GM12878 (cell line): ENCODE results near the gene IER2. TPM values are rescaled to one million over a fixed set of nuclear protein-coding genes. Genes with fewer than 3 reads are reported as not detected.

ENCODE experiments used
- ATAC-seq: fragments of 200-7000 bp; cut with Tn5 transposase; 3 replicates; pipeline ENCODE4 v1.9.1; 2020; ENCODE audit warnings: mild to moderate bottlenecking, moderate library complexity
- Bru-seq: library from RNA; stranded (reverse); fragments of 400-500 nt; gene quantifications from one replicate; lab custom pipeline; 2021; lab: Mats Ljungman, UMichigan
- BruChase-seq, 2 experiments: library from RNA; stranded (reverse); fragments of 400-500 nt; gene quantifications; one replicate each; lab custom pipeline; 2021; lab: Mats Ljungman, UMichigan
- BruUV-seq: library from RNA; stranded (reverse); fragments of 400-500 nt; replicated peaks from 2 replicates; lab custom pipeline; 2021; lab: Mats Ljungman, UMichigan
- CTCF ChIA-PET: fragments of 300-600 bp; sonication (Branson Sonifier 250); formaldehyde crosslinking; extraction: SDS; loops from one replicate; lab custom pipeline; 2021; ENCODE audit warnings: inconsistent platforms; lab: Yijun Ruan, JAX
- POLR2A ChIA-PET: fragments of 350-600 bp; formaldehyde crosslinking; extraction: SDS; loops from one replicate; lab custom pipeline; 2021; ENCODE audit warnings: inconsistent platforms; lab: Charles Lee
- RAD21 ChIA-PET: fragments of 300-600 bp; sonication (Branson Sonifier 250); formaldehyde crosslinking; loops from one replicate; lab custom pipeline; 2023; ENCODE audit warnings: antibody characterized with exemption; ENCODE audit not compliant: unreplicated experiment; lab: Charles Lee
- SMC1A ChIA-PET: fragments of 300-600 bp; sonication (Branson Sonifier 250); formaldehyde crosslinking; loops from one replicate; lab custom pipeline; 2023; ENCODE audit not compliant: unreplicated experiment, uncharacterized antibody; lab: Charles Lee
- DNase-seq: peaks from one replicate; pipeline ENCODE4 v3.0.0-alpha.2; 2011; ENCODE audit warnings: low read depth, low spot score
- FAIRE-seq: peaks from 3 replicates; lab custom pipeline; 2011; peaks lifted over from hg19 to GRCh38; lab: Jason Lieb, UNC
- H2AFZ ChIP-seq: 2 replicates; pipeline ENCODE4 v1.6.0; 2011; ENCODE audit warnings: low read depth, low read length, control low read depth; ENCODE audit not compliant: control insufficient read depth
- H3K27ac ChIP-seq: 2 replicates; pipeline ENCODE4 v1.5.1; 2011; ENCODE audit warnings: control low read depth; ENCODE audit not compliant: control insufficient read depth, insufficient read depth
- H3K27me3 ChIP-seq, 2 experiments: replicated peaks in 1 of 2; 2 replicates each; pipeline versions ENCODE4 v1.6.0 to v1.6.1; 2011; ENCODE audit warnings: low read length in 1 of 2; ENCODE audit not compliant: control insufficient read depth in 2 of 2, insufficient read depth in 2 of 2
- H3K36me3 ChIP-seq, 2 experiments: 2 replicates each; pipeline ENCODE4 v1.5.1; 2011; ENCODE audit warnings: low read length in 1 of 2; ENCODE audit not compliant: control insufficient read depth in 2 of 2, insufficient read depth in 2 of 2
- H3K4me1 ChIP-seq: 2 replicates; pipeline ENCODE4 v1.6.1; 2011; ENCODE audit warnings: mild to moderate bottlenecking, low read length, moderate library complexity, mixed read lengths; ENCODE audit not compliant: control insufficient read depth, insufficient read depth
- H3K4me2 ChIP-seq: 2 replicates; pipeline ENCODE4 v1.6.0; 2011; ENCODE audit warnings: control low read depth; ENCODE audit not compliant: control insufficient read depth, insufficient read depth
- H3K4me3 ChIP-seq: fragments of 200-600 bp; sonication (generic); 2 replicates; pipeline ENCODE4 v1.5.1; 2016
- H3K79me2 ChIP-seq: 2 replicates; pipeline ENCODE4 v1.6.0; 2011; ENCODE audit warnings: low read length; ENCODE audit not compliant: control insufficient read depth, insufficient read depth
- H3K9ac ChIP-seq: 2 replicates; pipeline ENCODE4 v1.8.0; 2011; ENCODE audit warnings: low read length, control low read depth, mixed read lengths; ENCODE audit not compliant: control insufficient read depth, insufficient read depth
- H3K9me3 ChIP-seq: replicated peaks from 3 replicates; pipeline ENCODE4 v1.5.1; 2011; ENCODE audit warnings: mild to moderate bottlenecking, low read length; ENCODE audit not compliant: control insufficient read depth, insufficient read depth
- H4K20me1 ChIP-seq: 2 replicates; pipeline ENCODE4 v1.6.0; 2011; ENCODE audit not compliant: control insufficient read depth, insufficient read depth
- DPF2 ChIP-seq: fragments of 450-650 bp; IDR thresholded peaks from 2 replicates; pipeline ENCODE4 v1.6.1; 2017; ENCODE audit warnings: mild to moderate bottlenecking
- EED ChIP-seq: sonication (generic); IDR thresholded peaks from 2 replicates; pipeline ENCODE4 v1.6.1; 2016; ENCODE audit warnings: antibody characterized with exemption, low read depth
- RAD21 ChIP-seq: IDR thresholded peaks from 2 replicates; pipeline ENCODE4 v1.6.1; 2011; ENCODE audit warnings: mild to moderate bottlenecking, low read depth, low read length, moderate library complexity; ENCODE audit not compliant: insufficient read depth
- SMAD1 ChIP-seq: fragments of 450-650 bp; IDR thresholded peaks from 2 replicates; pipeline ENCODE4 v1.6.1; 2018; ENCODE audit warnings: mild to moderate bottlenecking, low read depth; ENCODE audit not compliant: partially characterized antibody
- SP1 ChIP-seq: IDR thresholded peaks from one replicate; pipeline ENCODE4 v1.6.1; 2011; ENCODE audit warnings: low read depth, low read length
- TAF1 ChIP-seq: IDR thresholded peaks from 2 replicates; pipeline ENCODE4 v1.6.1; 2011; ENCODE audit warnings: mild to moderate bottlenecking, low read depth, low read length, borderline replicate concordance
- TARDBP ChIP-seq: IDR thresholded peaks from 2 replicates; pipeline ENCODE4 v1.6.1; 2016; ENCODE audit warnings: borderline replicate concordance
- ZNF207 ChIP-seq: fragments of 450-650 bp; IDR thresholded peaks from 2 replicates; pipeline ENCODE4 v1.6.1; 2014; ENCODE audit warnings: antibody characterized with exemption, mild to moderate bottlenecking, borderline replicate concordance
- ZSCAN29 ChIP-seq: fragments of 450-650 bp; IDR thresholded peaks from 2 replicates; pipeline ENCODE4 v1.6.1; 2017; ENCODE audit warnings: mild to moderate bottlenecking, moderate library complexity
- WGBS: methylation state at CpG from one replicate; pipeline ENCODE4 v1.1.6; 2016; ENCODE audit warnings: low lambda C conversion rate; ENCODE audit not compliant: insufficient replicate concordance, insufficient coverage; ENCODE audit errors: missing lambda C conversion rate; 5-methylcytosine and 5-hydroxymethylcytosine counted together
- in situ Hi-C: fragments of 300-500 bp; cut with MboI; formaldehyde crosslinking; loops from 9 replicates; pipeline ENCODE4 v1.14.3; 2018; ENCODE audit warnings: mixed read lengths
- intact Hi-C: fragments of 100-400 bp; cut with micrococcal nuclease; formaldehyde crosslinking; loops from one replicate; pipeline ENCODE4 v1.14.2; 2022; ENCODE audit not compliant: unreplicated experiment
- long read RNA-seq, 2 experiments: library from polyadenylated mRNA; unstranded; transcript quantifications; one replicate each; pipeline ENCODE4 v2.0.0, GENCODE V29; 2019 to 2020
- polyA minus RNA-seq, 3 experiments: library from RNA; depleted of rRNA, polyadenylated mRNA; stranded (reverse); fragments of >200 nt; gene quantifications; 2 replicates each; pipeline ENCODE4 v1.2.3, GENCODE V29; 2011
- polyA plus RNA-seq, 11 experiments: library from polyadenylated mRNA; depleted of rRNA in 4 of 11; unstranded in 6 of 11; stranded (reverse) in 5 of 11; fragments of >200 nt; fragmentation: Nextera tagmentation in 4 of 11; fragmentation: Illumina TruSeq in 1 of 11; extraction: Ambion mirVana in 4 of 11; extraction: Trizol in 1 of 11; gene quantifications; 1 replicate in 1 of 11; 2 replicates in 10 of 11; pipeline versions ENCODE4 v1.2.1 to v1.2.3, GENCODE V29; 2011 to 2016; ENCODE audit warnings: inconsistent platforms in 2 of 11, missing spikeins in 2 of 11, low read depth in 1 of 11
- total RNA-seq, 4 experiments: library from RNA; depleted of rRNA in 3 of 4; stranded (reverse); fragments of >200 nt in 3 of 4; fragmentation: Illumina TruSeq in 1 of 4; extraction: Trizol in 1 of 4; gene quantifications; 2 replicates each; pipeline versions ENCODE4 v1.2.1 to v1.2.3, GENCODE V29; 2013 to 2021
- TF ChIP-seq, protein P1 (sequence below), 3 experiments: IDR thresholded peaks in 2 of 3; conservative IDR thresholded peaks in 1 of 3; 2 replicates each; pipeline ENCODE4 v1.5.1; 2011; ENCODE audit warnings: low read depth in 3 of 3, low read length in 3 of 3, mild to moderate bottlenecking in 3 of 3, control low read depth in 2 of 3, moderate library complexity in 2 of 3, inconsistent platforms in 1 of 3, mixed read lengths in 1 of 3; ENCODE audit not compliant: control insufficient read depth in 2 of 3, insufficient read depth in 1 of 3; ENCODE audit errors: extremely low read depth in 1 of 3
- TF ChIP-seq, protein P2 (sequence below): IDR thresholded peaks from 2 replicates; pipeline ENCODE4 v1.6.1; 2012; ENCODE audit warnings: low read depth, low read length, improper control_type of control experiment
- TF ChIP-seq, protein P3 (sequence below): fragments of 450-650 bp; IDR thresholded peaks from 2 replicates; pipeline ENCODE4 v1.6.1; 2016; ENCODE audit warnings: mild to moderate bottlenecking

The IER2 gene, protein sequence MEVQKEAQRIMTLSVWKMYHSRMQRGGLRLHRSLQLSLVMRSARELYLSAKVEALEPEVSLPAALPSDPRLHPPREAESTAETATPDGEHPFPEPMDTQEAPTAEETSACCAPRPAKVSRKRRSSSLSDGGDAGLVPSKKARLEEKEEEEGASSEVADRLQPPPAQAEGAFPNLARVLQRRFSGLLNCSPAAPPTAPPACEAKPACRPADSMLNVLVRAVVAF
- total RNA-seq (2013; cell fraction: nucleolus; rRNA removed), result 41.4 and 51.6 TPM in 2 replicates
- 26.0 and 31.9 TPM in 2 replicates for total RNA-seq (2014; rRNA removed)
- 9.1 and 9.5 TPM in 2 replicates for total RNA-seq (2014; rRNA removed; fragmentation: Illumina TruSeq; extraction: Trizol)
- total RNA-seq (2021), result 94.5 and 97.2 TPM in 2 replicates
- 9.8 TPM for polyA plus RNA-seq (2011; ENCODE audit: low read depth)
- polyA plus RNA-seq (2011; rRNA removed), result 11.2 and 17.9 TPM in 2 replicates
- 36.0 and 41.6 TPM in 2 replicates for polyA plus RNA-seq (2011; cell fraction: cytosol; rRNA removed)
- 127 and 170 TPM in 2 replicates for polyA plus RNA-seq (2011; cell fraction: nucleus; rRNA removed)
- polyA plus RNA-seq (2012), result 54.9 and 64.6 TPM in 2 replicates
- 7.7 and 13.2 TPM in 2 replicates for polyA plus RNA-seq (2014; fragmentation: Illumina TruSeq; extraction: Trizol)
- 1 to 10 TPM; 2.8 to 9.3 TPM for polyA plus RNA-seq (2014; fragmentation: Nextera tagmentation; extraction: Ambion mirVana)
- polyA plus RNA-seq (2014; rRNA removed), result 56.0 and 65.3 TPM in 2 replicates
- 10 to 100 TPM; 75.6 to 81.7 TPM for polyA plus RNA-seq (2016; fragmentation: Nextera tagmentation; extraction: Ambion mirVana)
- 5.2 and 11.3 TPM in 2 replicates for polyA minus RNA-seq (2011; rRNA and poly(A)+ RNA removed)
- polyA minus RNA-seq (2011; cell fraction: cytosol; rRNA and poly(A)+ RNA removed), result 12.3 and 14.0 TPM in 2 replicates
- 35.5 and 63.1 TPM in 2 replicates for polyA minus RNA-seq (2011; cell fraction: nucleus; rRNA and poly(A)+ RNA removed)
- percentile 98 among the genes with signal in this experiment for Bru-seq, nascent RNA
- percentile 95 among the genes with signal in this experiment for BruChase-seq, experiment 1, labeled RNA remaining after a 6-hour chase
- BruChase-seq, experiment 2, labeled RNA remaining after a 2-hour chase, result percentile 96 among the genes with signal in this experiment
- long read RNA-seq, experiment 1, transcript IER2-203 (1 exons, 2,934 nt), result major isoform, 183 of 183 reads
- long read RNA-seq, experiment 1, partial matches to known transcripts, result 0 of 183 reads
- long read RNA-seq, experiment 1, other reads (novel, unspliced or antisense), result 0 of 183 reads
- long read RNA-seq, experiment 2, transcript IER2-203 (1 exons, 2,934 nt), result major isoform, 56 of 56 reads
- long read RNA-seq, experiment 2, partial matches to known transcripts, result 0 of 56 reads
- long read RNA-seq, experiment 2, other reads (novel, unspliced or antisense), result 0 of 56 reads

DNA sequence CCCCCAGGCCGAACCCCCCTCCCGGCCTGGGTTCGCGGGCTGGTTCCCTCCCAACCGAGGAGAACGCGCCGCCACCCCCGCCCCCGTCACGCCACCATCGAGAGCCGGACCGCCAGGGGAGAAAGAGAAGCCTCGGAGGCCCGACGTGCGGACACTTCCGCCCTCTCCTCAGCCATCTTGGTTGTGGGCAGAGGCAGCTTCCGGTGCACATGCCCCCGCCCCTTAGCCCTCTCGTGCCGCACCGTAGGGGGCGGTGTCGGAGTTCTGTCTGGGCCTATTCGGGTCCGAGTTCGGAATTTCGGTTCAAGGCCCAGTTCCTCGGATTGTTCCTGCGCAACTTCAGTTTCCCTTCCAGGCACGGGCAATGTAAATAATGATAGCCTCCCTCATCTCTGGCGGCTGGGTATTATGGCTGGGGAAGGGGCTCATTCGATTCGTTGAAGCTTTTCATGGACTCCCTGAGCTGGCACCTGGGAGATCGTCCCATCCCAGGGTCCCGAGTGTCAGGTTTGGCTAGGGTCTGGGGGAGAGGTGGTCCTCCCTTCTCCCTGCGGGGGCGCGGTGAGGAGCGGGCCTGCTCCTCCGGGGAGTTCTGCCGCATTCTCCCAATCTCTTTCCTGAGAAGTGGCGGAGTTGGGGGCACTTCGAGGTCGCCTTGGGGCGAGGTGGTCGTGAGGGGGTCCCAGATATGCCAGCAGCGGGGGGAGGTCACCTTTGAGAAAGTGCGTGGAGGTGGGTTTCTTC is at the start of gene IER2, which contains the start of gene STX10:
TSS of gene IER2 (plus strand) at position 225 of the 744 bp plus-strand sequence. CDS start 2,776 bp downstream, outside the sequence.
TSS of gene STX10 (minus strand) at position 189 of the 744 bp plus-strand sequence. CDS start 202 bp downstream, outside the sequence.
- ChIA-PET POLR2A (interaction anchor here (0.7 to 1.7 kb wide), 3 partner anchors 9 to 32 kb away, joined by 3 to 7 read pairs (median 3); partner anchors contain the start of gene NACC1), CTCF (interaction anchor here (0.6 to 2.1 kb wide), 6 partner anchors 15 to 114 kb away, joined by 3 to 8 read pairs (median 3); partner anchors contain the start of gene NACC1), RAD21 (interaction anchor here (1.0 to 1.8 kb wide), 6 partner anchors 30 to 111 kb away, joined by 3 to 10 read pairs (median 4); partner anchors contain the start of gene NACC1), SMC1A (interaction anchor here (0.8 to 1.4 kb wide), 3 partner anchors 14 to 61 kb away, joined by 3 read pairs; partner anchors contain the start of gene NACC1)
- Histone ChIP-seq H3K36me3 (no peaks in the 10 kb centered on the region; a peak in 1 of 4 replicates), H3K4me2 (peak within 1 kb of the TSS; percentile 92), H3K4me3 (peak within 1 kb of the TSS; percentile 97), H3K27ac (peak within 1 kb of the TSS; percentile 97), H3K4me1 (peaks cover 4% of the 10 kb centered on the region), H3K9ac (peak within 1 kb of the TSS; percentile 97), H3K79me2 (peaks cover 47% of the 10 kb centered on the region), H2AFZ (peak within 1 kb of the TSS; percentile 92), H3K27me3 (no peaks in the 10 kb centered on the region), H4K20me1 (no peaks in the 10 kb centered on the region), H3K9me3 (no peaks in the 10 kb centered on the region)
- WGBS, result under 1% methylated on average over 39 of the region's 51 CpGs
- FAIRE-seq (peak; percentile 76), ATAC-seq (peak; percentile 62), DNase-seq (no peak)
- intact Hi-C loops, result loop anchor here (2.0 to 10.0 kb wide), 4 partner anchors 32 to 854 kb away; partner anchors contain the start of genes LYL1, NACC1 and RFX1
- in situ Hi-C loops, result loop anchor here (10.0 to 25.0 kb wide), 3 partner anchors 694 to 1563 kb away; partner anchors contain the start of genes ACP5 and ZNF627
- BruUV-seq, result no TSS peak
- TF ChIP-seq, protein P1, sequence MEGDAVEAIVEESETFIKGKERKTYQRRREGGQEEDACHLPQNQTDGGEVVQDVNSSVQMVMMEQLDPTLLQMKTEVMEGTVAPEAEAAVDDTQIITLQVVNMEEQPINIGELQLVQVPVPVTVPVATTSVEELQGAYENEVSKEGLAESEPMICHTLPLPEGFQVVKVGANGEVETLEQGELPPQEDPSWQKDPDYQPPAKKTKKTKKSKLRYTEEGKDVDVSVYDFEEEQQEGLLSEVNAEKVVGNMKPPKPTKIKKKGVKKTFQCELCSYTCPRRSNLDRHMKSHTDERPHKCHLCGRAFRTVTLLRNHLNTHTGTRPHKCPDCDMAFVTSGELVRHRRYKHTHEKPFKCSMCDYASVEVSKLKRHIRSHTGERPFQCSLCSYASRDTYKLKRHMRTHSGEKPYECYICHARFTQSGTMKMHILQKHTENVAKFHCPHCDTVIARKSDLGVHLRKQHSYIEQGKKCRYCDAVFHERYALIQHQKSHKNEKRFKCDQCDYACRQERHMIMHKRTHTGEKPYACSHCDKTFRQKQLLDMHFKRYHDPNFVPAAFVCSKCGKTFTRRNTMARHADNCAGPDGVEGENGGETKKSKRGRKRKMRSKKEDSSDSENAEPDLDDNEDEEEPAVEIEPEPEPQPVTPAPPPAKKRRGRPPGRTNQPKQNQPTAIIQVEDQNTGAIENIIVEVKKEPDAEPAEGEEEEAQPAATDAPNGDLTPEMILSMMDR (IDR thresholded peaks at IDR 0.05 in 2 of 3, conservative IDR thresholded peaks at IDR 0.05 in 1 of 3; ENCODE audit: control insufficient read depth in 2 of 3, extremely low read depth in 1 of 3, insufficient read depth in 1 of 3, low read depth in 3 of 3, low read length in 3 of 3), result peak; percentile 59 to 70 (median 66)
- TF ChIP-seq ZSCAN29, result peak; percentile 80
- TF ChIP-seq TAF1, result peak; percentile 46; the same call in 1 of the 2 replicates
- TF ChIP-seq, protein P2, sequence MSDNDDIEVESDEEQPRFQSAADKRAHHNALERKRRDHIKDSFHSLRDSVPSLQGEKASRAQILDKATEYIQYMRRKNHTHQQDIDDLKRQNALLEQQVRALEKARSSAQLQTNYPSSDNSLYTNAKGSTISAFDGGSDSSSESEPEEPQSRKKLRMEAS, result peak; percentile 91; the same call in 1 of the 2 replicates
- TF ChIP-seq SMAD1, result peak; percentile 46
- peak; percentile 43 for TF ChIP-seq SP1
- 0 out of 2 replicates have a peak, but pooled peaks have one; percentile 39 for TF ChIP-seq DPF2
- peak; percentile 42; the same call in 1 of the 2 replicates for TF ChIP-seq RAD21
- peak; percentile 89 for TF ChIP-seq TARDBP
- peak; percentile 53; the same call in 1 of the 2 replicates for TF ChIP-seq ZNF207
- TF ChIP-seq, protein P3, sequence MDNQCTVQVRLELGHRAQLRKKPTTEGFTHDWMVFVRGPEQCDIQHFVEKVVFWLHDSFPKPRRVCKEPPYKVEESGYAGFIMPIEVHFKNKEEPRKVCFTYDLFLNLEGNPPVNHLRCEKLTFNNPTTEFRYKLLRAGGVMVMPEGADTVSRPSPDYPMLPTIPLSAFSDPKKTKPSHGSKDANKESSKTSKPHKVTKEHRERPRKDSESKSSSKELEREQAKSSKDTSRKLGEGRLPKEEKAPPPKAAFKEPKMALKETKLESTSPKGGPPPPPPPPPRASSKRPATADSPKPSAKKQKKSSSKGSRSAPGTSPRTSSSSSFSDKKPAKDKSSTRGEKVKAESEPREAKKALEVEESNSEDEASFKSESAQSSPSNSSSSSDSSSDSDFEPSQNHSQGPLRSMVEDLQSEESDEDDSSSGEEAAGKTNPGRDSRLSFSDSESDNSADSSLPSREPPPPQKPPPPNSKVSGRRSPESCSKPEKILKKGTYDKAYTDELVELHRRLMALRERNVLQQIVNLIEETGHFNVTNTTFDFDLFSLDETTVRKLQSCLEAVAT, result peak; percentile 84; the same call in 1 of the 2 replicates
- peak; percentile 38; the same call in 1 of the 2 replicates for TF ChIP-seq EED
